Gastrocnemius medialis (tissue), 4 donors: ENCODE measurements around the gene AMN1. TPM values are rescaled to one million over a fixed set of nuclear protein-coding genes. Genes with fewer than 3 reads are reported as not detected.

Source experiments
- ATAC-seq, 2 donors: fragments of 150-250 bp; one replicate each; pipeline ENCODE4 v1.9.1; 2016
- DNase-seq, 2 donors: peaks; one replicate each; pipeline ENCODE4 v3.0.0-alpha.2; 2019
- H3K27ac ChIP-seq, 4 donors: fragments of 200-600 bp; sonication (generic); 1 replicate in 1 of 4; 2 replicates in 3 of 4; pipeline ENCODE4 v1.5.1; 2016 to 2018; ENCODE audit warnings: mild to moderate bottlenecking in 2 of 4, moderate library complexity in 1 of 4
- H3K27me3 ChIP-seq, 3 donors: fragments of 200-600 bp; sonication (generic) in 2 of 3; 1 replicate in 1 of 3; 2 replicates in 2 of 3; pipeline versions ENCODE4 v1.5.1 to v1.6.0; 2016 to 2019; ENCODE audit warnings: mild to moderate bottlenecking in 1 of 3, moderate library complexity in 1 of 3
- H3K36me3 ChIP-seq, 2 donors: fragments of 200-600 bp; sonication (generic) in 1 of 2; one replicate each; pipeline ENCODE4 v1.5.1; 2017 to 2018
- H3K4me1 ChIP-seq, 2 donors: fragments of 200-600 bp; sonication (generic) in 1 of 2; one replicate each; pipeline ENCODE4 v1.5.1; 2016 to 2017; ENCODE audit warnings: mild to moderate bottlenecking in 2 of 2
- H3K4me3 ChIP-seq, 4 donors: fragments of 200-600 bp; sonication (generic) in 3 of 4; 1 replicate in 1 of 4; 2 replicates in 3 of 4; pipeline ENCODE4 v1.5.1; 2016 to 2019; ENCODE audit warnings: mild to moderate bottlenecking in 2 of 4
- H3K9me3 ChIP-seq, 3 donors: fragments of 200-600 bp; sonication (generic) in 2 of 3; 1 replicate in 1 of 3; 2 replicates in 2 of 3; pipeline ENCODE4 v1.5.1; 2016 to 2019
- CTCF ChIP-seq, 5 experiments: fragments of 450-650 bp in 3 of 5; fragments of 200-600 bp in 2 of 5; sonication (generic) in 2 of 5; IDR thresholded peaks in 4 of 5; conservative IDR thresholded peaks in 1 of 5; 1 replicate in 4 of 5; 2 replicates in 1 of 5; pipeline ENCODE4 v1.5.1; 2016 to 2019; ENCODE audit warnings: antibody characterized with exemption in 5 of 5, mild to moderate bottlenecking in 3 of 5, moderate library complexity in 3 of 5
- POLR2A ChIP-seq, 2 donors: fragments of 450-650 bp; IDR thresholded peaks; one replicate each; pipeline ENCODE4 v1.6.1; 2017; ENCODE audit warnings: antibody characterized with exemption in 2 of 2, mild to moderate bottlenecking in 2 of 2, moderate library complexity in 2 of 2
- in situ Hi-C, 4 donors: fragments of 200-750 bp; cut with MboI; loops; one replicate each; pipeline versions ENCODE4 v1.15.0 to v1.8.0; 2017; ENCODE audit warnings: low sequenced_read_pairs in 4 of 4
- intact Hi-C: fragments of 100-400 bp; cut with DNase I; formaldehyde crosslinking; loops from one replicate; pipeline ENCODE4 v1.15.1; 2023; ENCODE audit warnings: low total_unique reads
- total RNA-seq, 4 donors: library from RNA; depleted of rRNA; stranded (reverse); fragments of >200 nt; gene quantifications; one replicate each; pipeline versions ENCODE4 v1.1.0 to v1.2.3, GENCODE V29; 2016

Gene AMN1
- total RNA-seq, 4 donors from 2014 or later: 14.9 to 27.2 (median 18.6) TPM

GRCh38 chr12:31655208-31655607 is 73.6 kb downstream of the AMN1 start:
- TF ChIP-seq CTCF (IDR thresholded peaks at IDR 0.05 in 4 of 5, conservative IDR thresholded peaks at IDR 0.05 in 1 of 5): no peak
- TF ChIP-seq POLR2A (IDR thresholded peaks at IDR 0.05): no peak

GRCh38 chr12:31651893-31652521 is 76.8 kb downstream of the AMN1 start:
- in situ Hi-C loops: loop anchor here (10.0 to 25.0 kb wide), 5 partner anchors 310 to 1035 kb away; partner anchors contain the start of genes RESF1 (in 2 of the 4) and DNM1L (in 1 of the 4)

More at GRCh38 chr12:31655208-31655607, 73.6 kb downstream of the AMN1 start:
- intact Hi-C loops (loop anchor here (5.0 to 10.0 kb wide), 3 partner anchors 328 to 657 kb away; partner anchors contain the start of genes BICD1 and SINHCAF), in situ Hi-C loops (loop anchor here (10.0 to 25.0 kb wide), 5 partner anchors 307 to 1032 kb away; partner anchors contain the start of genes RESF1 (in 2 of the 4) and DNM1L (in 1 of the 4))
- Histone ChIP-seq H3K4me1 (peaks cover 4 to 12% of the 10 kb centered on the region in 2 donors), H3K9me3 (no peaks in the 10 kb centered on the region), H3K36me3 (no peaks in the 10 kb centered on the region), H3K27me3 (no peaks in the 10 kb centered on the region), H3K27ac (no peak overlapping the region), H3K4me3 (no peak overlapping the region)
- ATAC-seq (no peak), DNase-seq (no peak)

GRCh38 chr12:31650918-31651317 is 77.9 kb downstream of the AMN1 start:
- no peak overlapping the region for H3K4me3 ChIP-seq
- H3K27ac ChIP-seq: peak overlapping the region in 1 of 4 donors; percentile 7
- ATAC-seq (no peak), DNase-seq (no peak)
- peaks cover 0 to 10% of the 10 kb centered on the region in 2 donors for H3K4me1 ChIP-seq
- in situ Hi-C loops (loop anchor here (10.0 to 25.0 kb wide), 5 partner anchors 311 to 1036 kb away; partner anchors contain the start of genes RESF1 (in 2 of the 4) and DNM1L (in 1 of the 4)), intact Hi-C loops (loop anchor here (10.0 kb wide), 1 partner anchor 454 kb away; the partner anchor contains the start of gene BICD1)
- no peaks in the 10 kb centered on the region for H3K36me3 ChIP-seq
- no peaks in the 10 kb centered on the region for H3K27me3 ChIP-seq
- no peak for TF ChIP-seq CTCF (IDR thresholded peaks at IDR 0.05 in 4 of 5, conservative IDR thresholded peaks at IDR 0.05 in 1 of 5)
- H3K9me3 ChIP-seq: no peaks in the 10 kb centered on the region

More at GRCh38 chr12:31651893-31652521, 76.8 kb downstream of the AMN1 start:
- intact Hi-C loops: loop anchor here (10.0 kb wide), 1 partner anchor 453 kb away; the partner anchor contains the start of gene BICD1
- no peaks in the 10 kb centered on the region for H3K9me3 ChIP-seq
- no peaks in the 10 kb centered on the region for H3K36me3 ChIP-seq
- TF ChIP-seq POLR2A (IDR thresholded peaks at IDR 0.05) (no peak), CTCF (IDR thresholded peaks at IDR 0.05 in 4 of 5, conservative IDR thresholded peaks at IDR 0.05 in 1 of 5) (no peak)
- H3K27me3 ChIP-seq: no peaks in the 10 kb centered on the region
- ATAC-seq (no peak), DNase-seq (no peak)
- H3K27ac ChIP-seq: no peak overlapping the region
- peaks cover 0 to 10% of the 10 kb centered on the region in 2 donors for H3K4me1 ChIP-seq
- no peak overlapping the region for H3K4me3 ChIP-seq

DNA sequence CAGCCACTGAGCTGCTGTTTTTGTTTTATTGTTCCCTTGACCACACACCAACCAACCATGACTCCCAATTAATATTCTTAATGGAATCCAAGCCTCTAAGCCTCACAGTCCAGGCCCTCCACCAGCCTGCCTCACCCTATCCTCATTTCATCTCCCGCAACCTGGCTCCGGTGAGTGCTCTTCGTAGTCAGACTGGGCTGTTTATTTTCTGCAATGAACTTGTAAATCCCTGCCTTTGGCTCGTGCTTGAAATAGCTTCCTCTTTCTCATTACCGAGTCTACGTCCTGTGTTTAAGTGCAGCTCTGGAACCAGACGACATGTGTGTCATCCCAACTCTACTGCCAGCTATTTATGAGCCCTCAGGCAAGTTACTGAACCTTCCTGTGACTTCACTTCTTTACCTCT is 81.7 kb downstream of the AMN1 start:
- Histone ChIP-seq H3K4me3 (no peak overlapping the region), H3K27ac (no peak overlapping the region), H3K4me1 (peaks cover 0 to 5% of the 10 kb centered on the region in 2 donors), H3K36me3 (no peaks in the 10 kb centered on the region), H3K9me3 (no peaks in the 10 kb centered on the region), H3K27me3 (no peaks in the 10 kb centered on the region)
- intact Hi-C loops (no loop called here), in situ Hi-C loops (no loop called here)
- no peak for DNase-seq
- no peak for ATAC-seq
- TF ChIP-seq CTCF (IDR thresholded peaks at IDR 0.05 in 4 of 5, conservative IDR thresholded peaks at IDR 0.05 in 1 of 5) (no peak), POLR2A (IDR thresholded peaks at IDR 0.05) (no peak)
